Hindlimb muscle (tissue), 1 donor: ENCODE measurements around the gene RPIA. TPM values are rescaled to one million over a fixed set of nuclear protein-coding genes. Genes with fewer than 3 reads are reported as not detected.
"Not testable (repeated sequence)": the region's sequence is repeated elsewhere in the genome, so short reads cannot be mapped to it uniquely, and the experiment has no call there.

Experiments used
- DNase-seq: peaks from one replicate; pipeline ENCODE4 v3.0.0-alpha.2; 2013
- polyA plus RNA-seq: library from polyadenylated mRNA; unstranded; fragments of 120-200 nt; gene quantifications from one replicate; pipeline ENCODE4 v1.2.1, GENCODE V29; 2013; ENCODE audit not compliant: insufficient read length

The RPIA gene
- polyA plus RNA-seq, 1 donor = 24.0 TPM

- not testable (repeated sequence) for DNase-seq
Measured at GRCh38 chr2:88795932-88796331, 104.5 kb downstream of the RPIA start.

GRCh38 chr2:88796523-88796922 is 105.0 kb downstream of the RPIA start:
- not testable (repeated sequence) for DNase-seq

DNA sequence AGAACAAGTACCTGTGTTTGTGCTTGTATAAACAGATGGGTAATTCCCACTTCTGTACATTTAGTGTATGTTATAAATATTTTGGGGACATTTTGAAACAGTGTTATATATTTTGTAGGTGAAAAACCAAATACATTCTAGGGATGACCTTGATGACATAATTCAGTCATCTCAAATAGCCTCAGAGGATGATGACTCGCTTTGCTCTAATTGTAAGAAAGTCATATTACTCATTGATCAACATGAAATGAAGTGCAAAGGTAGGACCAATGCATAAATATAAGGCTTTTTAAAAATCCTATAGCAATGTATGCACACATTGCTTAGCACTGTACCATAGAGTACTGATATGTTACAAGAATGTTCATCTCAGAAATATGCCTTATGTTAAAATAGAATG is 105.7 kb downstream of the RPIA start:
- DNase-seq = not testable (repeated sequence)

Other genes with a start within 250 kb of the RPIA start
- gene FOXI3, start 239.0 kb upstream of the RPIA start, polyA plus RNA-seq = 0.09 TPM
- 15.8 TPM for gene EIF2AK3, start 64.2 kb upstream of the RPIA start, polyA plus RNA-seq